ENCODE measurements around the gene ATP1A4. TPM values are rescaled to one million over a fixed set of nuclear protein-coding genes. Genes with fewer than 3 reads are reported as not detected.

Gene ATP1A4
- total RNA-seq, 1 experiment from 2014 or later = not detected

- CTCF ChIA-PET = no interaction called here
- BruUV-seq (replicated peaks) = no TSS peak
- Histone ChIP-seq H3K36me3 (ENCODE audit: insufficient read depth, low read length, poor library complexity, severe bottlenecking) (no peaks in the 10 kb centered on the region), H3K4me1 (ENCODE audit: insufficient read depth, low read length, poor library complexity, severe bottlenecking) (peaks cover 5% of the 10 kb centered on the region), H3K27me3 (replicated peaks; ENCODE audit: insufficient read depth, low read depth, low read length, poor library complexity) (no peaks in the 10 kb centered on the region), H3K27ac (ENCODE audit: low read depth, low read length, poor library complexity, severe bottlenecking) (no peak overlapping the region), H3K9me3 (ENCODE audit: low read depth, low read length, poor library complexity, severe bottlenecking) (no peaks in the 10 kb centered on the region), H3K4me3 (ENCODE audit: low read depth, low read length, poor library complexity, severe bottlenecking) (no peak overlapping the region)
- TF ChIP-seq EZH2 (IDR thresholded peaks at IDR 0.05; ENCODE audit: borderline replicate concordance, low read depth, low read length, poor library complexity, severe bottlenecking) (no peak), CTCF (conservative IDR thresholded peaks at IDR 0.05; ENCODE audit: low read depth, low read length) (no peak)
- intact Hi-C loops (cut with micrococcal nuclease; ENCODE audit: unreplicated experiment) = no loop called here
- DNase-seq (ENCODE audit: low spot score) = no peak
- POLR2A ChIA-PET (ENCODE audit: low non-redundant PET) = no interaction called here
Measured at GRCh38 chr1:160113407-160113806, 38.0 kb upstream of the ATP1A4 start.

- no peaks in the 10 kb centered on the region for H3K9me3 ChIP-seq (ENCODE audit: low read depth, low read length, poor library complexity, severe bottlenecking)
- BruUV-seq (replicated peaks) = no TSS peak
- H3K4me3 ChIP-seq (ENCODE audit: low read depth, low read length, poor library complexity, severe bottlenecking) = no peak overlapping the region
- CTCF ChIA-PET = interaction anchor here (0.6 kb wide), 1 partner anchor 929 kb away, joined by 3 read pairs; no protein-coding TSS in a partner anchor
- peaks cover 5% of the 10 kb centered on the region for H3K4me1 ChIP-seq (ENCODE audit: insufficient read depth, low read length, poor library complexity, severe bottlenecking)
- DNase-seq (ENCODE audit: low spot score) = no peak
- intact Hi-C loops (cut with micrococcal nuclease; ENCODE audit: unreplicated experiment) = no loop called here
- TF ChIP-seq EZH2 (IDR thresholded peaks at IDR 0.05; ENCODE audit: borderline replicate concordance, low read depth, low read length, poor library complexity, severe bottlenecking) = no peak
- TF ChIP-seq CTCF (conservative IDR thresholded peaks at IDR 0.05; ENCODE audit: low read depth, low read length) = no peak
- H3K27me3 ChIP-seq (replicated peaks; ENCODE audit: insufficient read depth, low read depth, low read length, poor library complexity) = no peaks in the 10 kb centered on the region
- POLR2A ChIA-PET (ENCODE audit: low non-redundant PET) = no interaction called here
- H3K36me3 ChIP-seq (ENCODE audit: insufficient read depth, low read length, poor library complexity, severe bottlenecking) = no peaks in the 10 kb centered on the region
- H3K27ac ChIP-seq (ENCODE audit: low read depth, low read length, poor library complexity, severe bottlenecking) = no peak overlapping the region
Measured at GRCh38 chr1:160114085-160114484, 37.3 kb upstream of the ATP1A4 start.

- no TSS peak for BruUV-seq (replicated peaks)
- Histone ChIP-seq H3K27me3 (replicated peaks; ENCODE audit: insufficient read depth, low read depth, low read length, poor library complexity) (no peaks in the 10 kb centered on the region), H3K4me1 (ENCODE audit: insufficient read depth, low read length, poor library complexity, severe bottlenecking) (peaks cover under 1% of the 10 kb centered on the region), H3K4me3 (ENCODE audit: low read depth, low read length, poor library complexity, severe bottlenecking) (no peak within 1 kb of the TSS), H3K9me3 (ENCODE audit: low read depth, low read length, poor library complexity, severe bottlenecking) (no peaks in the 10 kb centered on the region), H3K27ac (ENCODE audit: low read depth, low read length, poor library complexity, severe bottlenecking) (no peak within 1 kb of the TSS), H3K36me3 (ENCODE audit: insufficient read depth, low read length, poor library complexity, severe bottlenecking) (no peaks in the 10 kb centered on the region)
- intact Hi-C loops (cut with micrococcal nuclease; ENCODE audit: unreplicated experiment) = no loop called here
- ChIA-PET POLR2A (ENCODE audit: low non-redundant PET) (interaction anchor here (0.6 kb wide), 1 partner anchor 89 kb away, joined by 4 read pairs; no protein-coding TSS in a partner anchor), CTCF (no interaction called here)
- DNase-seq (ENCODE audit: low spot score) = no peak
- no peak for TF ChIP-seq EZH2 (IDR thresholded peaks at IDR 0.05; ENCODE audit: borderline replicate concordance, low read depth, low read length, poor library complexity, severe bottlenecking)
- TF ChIP-seq CTCF (conservative IDR thresholded peaks at IDR 0.05; ENCODE audit: low read depth, low read length) = no peak
Measured at GRCh38 chr1:160115545-160116282, 35.7 kb upstream of the ATP1A4 start, which contains the start of gene ATP1A2. TSS of gene ATP1A2 (plus strand) at chr1:160115759. CDS start at chr1:160115862, 103 bp downstream.

All from A673 (cell line).